ENCODE results near the gene MAP3K13. TPM values are rescaled to one million over a fixed set of nuclear protein-coding genes. Genes with fewer than 3 reads are reported as not detected.

MAP3K13 gene
- total and polyA plus RNA-seq, 2 of the 13 experiments (the other 11 are each of a cell fraction or from before 2014, with no cell fraction given) = 24.2 to 26.5 TPM

DNA sequence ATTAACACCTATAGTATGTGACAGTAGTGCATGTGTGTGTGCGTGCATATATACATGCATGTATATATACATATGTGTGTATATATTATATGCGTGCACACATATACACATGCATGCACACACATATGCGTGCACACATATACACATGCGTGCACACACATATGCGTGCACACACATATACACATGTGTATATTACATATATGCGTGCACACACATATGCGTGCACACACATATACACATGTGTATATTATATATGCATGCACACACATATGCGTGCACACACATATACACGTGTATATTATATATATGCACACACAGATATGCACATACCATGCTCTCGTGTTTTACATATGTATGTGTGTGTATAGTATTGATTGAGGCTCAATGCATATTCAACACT lies 42.0 kb upstream of the MAP3K13 start:
- Histone ChIP-seq H3K9ac (ENCODE audit: insufficient read depth, low read depth, low read length) (no peak overlapping the region), H3K27me3 (ENCODE audit: control insufficient read depth in 1 of 2, insufficient read depth in 2 of 2, low read length in 2 of 2) (no peaks in the 10 kb centered on the region), H3K4me2 (ENCODE audit: low read depth, low read length) (no peak overlapping the region), H3K4me1 (ENCODE audit: insufficient read depth, low read length) (peaks cover 29% of the 10 kb centered on the region), H3K79me2 (ENCODE audit: insufficient read depth, low read length) (no peaks in the 10 kb centered on the region), H3K36me3 (replicated peaks in 1 of 2; ENCODE audit: control insufficient read depth in 1 of 2, insufficient read depth in 2 of 2, low read length in 2 of 2) (no peaks in the 10 kb centered on the region), H3K27ac (ENCODE audit: extremely low read length, insufficient read depth, low read length) (no peak overlapping the region), H2AFZ (ENCODE audit: low read length) (no peak overlapping the region), H3K9me3 (ENCODE audit: low read length) (no peaks in the 10 kb centered on the region), H4K20me1 (ENCODE audit: insufficient read depth, low read length) (no peaks in the 10 kb centered on the region), H3K4me3 (replicated peaks in 1 of 3; ENCODE audit: insufficient read depth in 1 of 3, low read depth in 2 of 3, low read length in 3 of 3) (no peak overlapping the region)
- BruUV-seq (replicated peaks) = no TSS peak
- peak; percentile 71 for TF ChIP-seq TBL1XR1 (IDR thresholded peaks at IDR 0.05; ENCODE audit: borderline replicate concordance, low read length, partially characterized antibody)
- TF ChIP-seq MXI1 (IDR thresholded peaks at IDR 0.05; ENCODE audit: borderline replicate concordance, low read depth, low read length) = peak; percentile 41; the same call in 1 of the 3 replicates
- TF ChIP-seq ZNF138 (CRISPR knock-in tag; IDR thresholded peaks at IDR 0.05; ENCODE audit: low read depth) = no peak
- no peak for TF ChIP-seq ZNF329 (CRISPR knock-in tag; IDR thresholded peaks at IDR 0.05; ENCODE audit: low read depth)
- no peak for TF ChIP-seq ZNF546 (CRISPR knock-in tag; conservative IDR thresholded peaks at IDR 0.05)
- TF ChIP-seq ATF1 (CRISPR knock-in tag; IDR thresholded peaks at IDR 0.05) = no peak
- TF ChIP-seq NR2F1 (CRISPR knock-in tag; IDR thresholded peaks at IDR 0.05) = no peak
- TF ChIP-seq ZNF432 (CRISPR knock-in tag; IDR thresholded peaks at IDR 0.05; ENCODE audit: borderline replicate concordance) = no peak
- TF ChIP-seq TOE1 (CRISPR knock-in tag; IDR thresholded peaks at IDR 0.05) = no peak
- TF ChIP-seq ZNF484 (CRISPR knock-in tag; IDR thresholded peaks at IDR 0.05; ENCODE audit: borderline replicate concordance, low read depth) = no peak
- TF ChIP-seq, protein P1, sequence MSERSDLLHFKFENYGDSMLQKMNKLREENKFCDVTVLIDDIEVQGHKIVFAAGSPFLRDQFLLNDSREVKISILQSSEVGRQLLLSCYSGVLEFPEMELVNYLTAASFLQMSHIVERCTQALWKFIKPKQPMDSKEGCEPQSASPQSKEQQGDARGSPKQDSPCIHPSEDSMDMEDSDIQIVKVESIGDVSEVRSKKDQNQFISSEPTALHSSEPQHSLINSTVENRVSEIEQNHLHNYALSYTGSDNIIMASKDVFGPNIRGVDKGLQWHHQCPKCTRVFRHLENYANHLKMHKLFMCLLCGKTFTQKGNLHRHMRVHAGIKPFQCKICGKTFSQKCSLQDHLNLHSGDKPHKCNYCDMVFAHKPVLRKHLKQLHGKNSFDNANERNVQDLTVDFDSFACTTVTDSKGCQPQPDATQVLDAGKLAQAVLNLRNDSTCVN (CRISPR knock-in tag; IDR thresholded peaks at IDR 0.05; ENCODE audit: borderline replicate concordance) = no peak
- POLR2A ChIA-PET = no interaction called here
- FAIRE-seq = no peak
- CTCF ChIA-PET (ENCODE audit: low intra/inter-chr PET ratio, low total read pairs) = no interaction called here
- intact Hi-C loops (cut with micrococcal nuclease; ENCODE audit: unreplicated experiment) = no loop called here
- ATAC-seq = no peak
- in situ Hi-C loops (cut with HindIII; ENCODE audit: extremely low pct_ligation_motif_present, low pct_unique_long_range_greater_than_20kb) = no loop called here
- no peak for DNase-seq (ENCODE audit: low spot score)
- WGBS (ENCODE audit: low lambda C conversion rate) = 96% methylated on average over 10 of the region's 10 CpGs

Data from HepG2 (cell line).